H9 (cell line): ENCODE data around the gene SALL3. TPM values are rescaled to one million over a fixed set of nuclear protein-coding genes. Genes with fewer than 3 reads are reported as not detected.

Experiments
- DNase-seq: peaks from one replicate; pipeline ENCODE4 v3.0.0-alpha.2; 2017
- H2AFZ ChIP-seq: one replicate; pipeline ENCODE4 v1.6.1; 2013; ENCODE audit warnings: mild to moderate bottlenecking, low read length, control low read depth, moderate library complexity
- H2AK5ac ChIP-seq: 2 replicates; pipeline ENCODE4 v1.6.1; 2013; ENCODE audit warnings: low read length, control low read depth, mixed read lengths; ENCODE audit not compliant: insufficient read length
- H2BK120ac ChIP-seq: one replicate; pipeline ENCODE4 v1.6.1; 2013; ENCODE audit warnings: low read depth, mild to moderate bottlenecking, low read length, control low read depth, inconsistent platforms; ENCODE audit not compliant: poor library complexity, severe bottlenecking
- H2BK12ac ChIP-seq: 2 replicates; pipeline ENCODE4 v1.6.1; 2013; ENCODE audit warnings: low read length, control low read depth, mixed read lengths, low read depth; ENCODE audit not compliant: insufficient read length
- H2BK15ac ChIP-seq: 2 replicates; pipeline ENCODE4 v1.6.1; 2013; ENCODE audit warnings: low read depth, low read length, control low read depth
- H2BK20ac ChIP-seq: one replicate; pipeline ENCODE4 v1.6.1; 2013; ENCODE audit warnings: low read depth, mild to moderate bottlenecking, low read length, control low read depth, inconsistent platforms; ENCODE audit not compliant: poor library complexity, severe bottlenecking
- H2BK5ac ChIP-seq: 2 replicates; pipeline ENCODE4 v1.6.1; 2013; ENCODE audit warnings: low read length, control low read depth, mixed read lengths; ENCODE audit not compliant: insufficient read length
- H3K14ac ChIP-seq: 2 replicates; pipeline ENCODE4 v1.6.1; 2013; ENCODE audit warnings: low read length, control low read depth; ENCODE audit not compliant: insufficient read depth
- H3K18ac ChIP-seq: 2 replicates; pipeline ENCODE4 v1.6.1; 2013; ENCODE audit warnings: low read depth, mild to moderate bottlenecking, mixed read lengths, low read length, control low read depth; ENCODE audit not compliant: insufficient read length
- H3K23ac ChIP-seq: 2 replicates; pipeline ENCODE4 v1.6.1; 2013; ENCODE audit warnings: low read length, control low read depth, mixed read lengths, low read depth; ENCODE audit not compliant: insufficient read length
- H3K23me2 ChIP-seq: 2 replicates; pipeline ENCODE4 v1.6.1; 2013; ENCODE audit warnings: low read depth, mild to moderate bottlenecking, mixed read lengths, low read length, control low read depth; ENCODE audit not compliant: insufficient read length, poor library complexity, severe bottlenecking
- H3K27ac ChIP-seq: 2 replicates; pipeline ENCODE4 v1.5.1; 2013; ENCODE audit warnings: low read length, control low read depth, mixed read lengths, low read depth; ENCODE audit not compliant: insufficient read length
- H3K27me3 ChIP-seq: 2 replicates; pipeline ENCODE4 v1.6.1; 2013; ENCODE audit warnings: low read length, control low read depth, inconsistent platforms; ENCODE audit not compliant: insufficient read depth
- H3K4ac ChIP-seq: 2 replicates; pipeline ENCODE4 v1.6.1; 2013; ENCODE audit warnings: low read depth, mild to moderate bottlenecking, control low read depth, inconsistent platforms, low read length, moderate library complexity
- H3K4me1 ChIP-seq: 2 replicates; pipeline ENCODE4 v1.6.1; 2013; ENCODE audit warnings: low read length, control low read depth, inconsistent platforms; ENCODE audit not compliant: insufficient read depth
- H3K4me2 ChIP-seq: 2 replicates; pipeline ENCODE4 v1.6.1; 2013; ENCODE audit warnings: low read length, control low read depth, mixed read lengths; ENCODE audit not compliant: insufficient read length, insufficient read depth
- H3K56ac ChIP-seq: 2 replicates; pipeline ENCODE4 v1.6.1; 2013; ENCODE audit warnings: low read depth, mild to moderate bottlenecking, mixed read lengths, low read length, control low read depth; ENCODE audit not compliant: insufficient read length
- H3K79me1 ChIP-seq: 2 replicates; pipeline ENCODE4 v1.6.1; 2013; ENCODE audit warnings: low read depth, mild to moderate bottlenecking, moderate library complexity, low read length, control low read depth, inconsistent platforms; ENCODE audit not compliant: insufficient read depth, poor library complexity, severe bottlenecking
- H3K79me2 ChIP-seq: 2 replicates; pipeline ENCODE4 v1.6.1; 2013; ENCODE audit warnings: low read length, control low read depth, inconsistent platforms; ENCODE audit not compliant: insufficient read depth
- H3K9ac ChIP-seq: 2 replicates; pipeline ENCODE4 v1.6.1; 2013; ENCODE audit warnings: low read length, control low read depth, mixed read lengths; ENCODE audit not compliant: insufficient read length; ENCODE audit errors: extremely low read depth
- H3K9me3 ChIP-seq: one replicate; pipeline ENCODE4 v1.6.1; 2013; ENCODE audit warnings: low read depth, low read length, inconsistent platforms; ENCODE audit not compliant: control insufficient read depth
- H3T11ph ChIP-seq: one replicate; pipeline ENCODE4 v1.6.1; 2013; ENCODE audit warnings: mild to moderate bottlenecking, low read length, control low read depth, inconsistent platforms
- H4K20me1 ChIP-seq: one replicate; pipeline ENCODE4 v1.6.1; 2013; ENCODE audit not compliant: control insufficient read depth, insufficient read length, insufficient read depth
- H4K5ac ChIP-seq: 2 replicates; pipeline ENCODE4 v1.6.1; 2013; ENCODE audit warnings: low read depth, mild to moderate bottlenecking, mixed read lengths, low read length, control low read depth; ENCODE audit not compliant: insufficient read length
- H4K8ac ChIP-seq: replicated peaks from 2 replicates; pipeline ENCODE4 v1.6.1; 2013; ENCODE audit warnings: low read length, control low read depth, mixed read lengths, low read depth; ENCODE audit not compliant: insufficient read length
- H4K91ac ChIP-seq: 2 replicates; pipeline ENCODE4 v1.6.1; 2013; ENCODE audit warnings: low read depth, mild to moderate bottlenecking, moderate library complexity, mixed read lengths, low read length, control low read depth; ENCODE audit not compliant: insufficient read length
- H3K27ac Mint-ChIP-seq, 3 experiments: 2 replicates in 2 of 3; 3 replicates in 1 of 3; pipeline ENCODE4 v1.8.0; 2020 to 2021; ENCODE audit warnings: mixed read lengths in 3 of 3, mild to moderate bottlenecking in 1 of 3, moderate library complexity in 1 of 3
- H3K27me3 Mint-ChIP-seq: 2 replicates; pipeline ENCODE4 v1.8.0; 2021; ENCODE audit warnings: low read depth, mild to moderate bottlenecking, moderate library complexity, mixed read lengths
- H3K36me3 Mint-ChIP-seq, 3 experiments: 2 replicates in 2 of 3; 3 replicates in 1 of 3; pipeline ENCODE4 v1.8.0; 2020 to 2021; ENCODE audit warnings: low read depth in 3 of 3, mixed read lengths in 3 of 3; ENCODE audit not compliant: insufficient read depth in 1 of 3
- H3K4me1 Mint-ChIP-seq, 2 experiments: 2 replicates each; pipeline ENCODE4 v1.8.0; 2020; ENCODE audit warnings: mixed read lengths in 2 of 2
- H3K4me3 Mint-ChIP-seq, 2 experiments: 2 replicates in 1 of 2; 3 replicates in 1 of 2; pipeline ENCODE4 v1.8.0; 2020 to 2021; ENCODE audit warnings: mild to moderate bottlenecking in 2 of 2, mixed read lengths in 2 of 2, moderate library complexity in 1 of 2
- H3K9me3 Mint-ChIP-seq, 2 experiments: 2 replicates in 1 of 2; 3 replicates in 1 of 2; pipeline ENCODE4 v1.8.0; 2020; ENCODE audit warnings: mild to moderate bottlenecking in 2 of 2, mixed read lengths in 2 of 2, moderate library complexity in 1 of 2
- whole genome bisulfite sequencing: extraction: QIAGEN DNeasy Blood & Tissue Kit; methylation state at CpG from one replicate; pipeline ENCODE4 v1.1.7; 2013; ENCODE audit warnings: missing lambda C conversion rate, low lambda C conversion rate, mixed read lengths; ENCODE audit not compliant: insufficient read length; ENCODE audit errors: extremely low coverage; 5-methylcytosine and 5-hydroxymethylcytosine counted together
- total RNA-seq: library from RNA; stranded (reverse); gene quantifications from 2 replicates; pipeline ENCODE4 v1.2.1, GENCODE V29; 2021
- TF ChIP-seq, protein P1 (sequence below): fragments of 200-600 bp; sonication (generic); conservative IDR thresholded peaks from 3 replicates; pipeline ENCODE4 v1.8.0; 2021; ENCODE audit warnings: antibody characterized with exemption, mild to moderate bottlenecking

SALL3 gene
- total RNA-seq, 1 experiment from 2014 or later = 52.4 TPM

DNA sequence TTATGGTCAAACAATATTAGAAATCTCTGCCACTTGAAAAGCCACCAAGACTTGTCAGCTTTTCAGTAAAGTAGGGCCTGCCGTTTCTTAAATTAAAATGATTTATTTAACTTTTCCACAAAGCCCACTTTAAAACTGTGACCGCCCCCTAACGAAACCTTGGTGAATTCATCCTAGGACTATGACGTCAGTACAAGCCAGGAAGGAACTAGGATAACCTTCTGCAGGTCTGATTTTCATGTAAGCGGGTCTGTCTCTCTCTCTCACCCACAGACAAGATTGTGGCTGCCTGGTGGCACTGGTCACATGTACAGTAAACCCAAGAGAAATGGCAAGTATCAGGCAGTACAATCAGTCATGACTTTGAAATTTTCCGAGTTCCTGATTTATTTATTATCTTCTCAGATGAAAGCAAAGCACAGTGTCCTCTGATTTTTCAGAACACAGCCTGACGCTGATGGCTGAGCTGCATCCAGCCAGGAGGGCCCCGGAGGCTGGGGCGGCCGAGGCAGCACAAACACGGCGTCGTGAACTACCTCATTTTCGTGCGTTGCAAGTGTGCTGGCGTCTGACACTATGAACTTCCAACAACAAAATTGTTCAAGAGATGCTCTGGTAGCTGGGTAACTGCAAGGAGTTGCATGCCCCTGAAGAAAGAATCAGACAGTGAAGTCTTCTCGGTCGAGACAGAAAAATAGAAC, 18.9 kb downstream of the SALL3 start:
- no peak overlapping the region for H4K5ac ChIP-seq
- no peak overlapping the region for H4K8ac ChIP-seq
- H4K91ac ChIP-seq = no peak overlapping the region
- no peak overlapping the region for H2BK5ac ChIP-seq
- H3K18ac ChIP-seq = no peak overlapping the region
- no peak overlapping the region for H2BK20ac ChIP-seq
- H2BK12ac ChIP-seq = no peak overlapping the region
- no peak overlapping the region for H3K27ac ChIP-seq
- H2AFZ ChIP-seq = no peak overlapping the region
- no peak overlapping the region for H2BK120ac ChIP-seq
- no peak overlapping the region for H3T11ph ChIP-seq
- H2BK15ac ChIP-seq = no peak overlapping the region
- Mint-ChIP-seq H3K4me1 (peaks cover 3 to 6% of the 10 kb centered on the region in 2 experiments; a peak in 2 of 4 replicates), H3K36me3 (peaks cover 41 to 77% (median 72%) of the 10 kb centered on the region in 3 experiments), H3K9me3 (no peaks in the 10 kb centered on the region), H3K4me3 (no peak overlapping the region), H3K27ac (peak overlapping the region in 2 of 3 experiments; percentile 9 to 73; a peak in 2 of 7 replicates), H3K27me3 (no peaks in the 10 kb centered on the region)
- H3K79me2 ChIP-seq = no peaks in the 10 kb centered on the region; the same call in 1 of the 2 replicates
- TF ChIP-seq, protein P1, sequence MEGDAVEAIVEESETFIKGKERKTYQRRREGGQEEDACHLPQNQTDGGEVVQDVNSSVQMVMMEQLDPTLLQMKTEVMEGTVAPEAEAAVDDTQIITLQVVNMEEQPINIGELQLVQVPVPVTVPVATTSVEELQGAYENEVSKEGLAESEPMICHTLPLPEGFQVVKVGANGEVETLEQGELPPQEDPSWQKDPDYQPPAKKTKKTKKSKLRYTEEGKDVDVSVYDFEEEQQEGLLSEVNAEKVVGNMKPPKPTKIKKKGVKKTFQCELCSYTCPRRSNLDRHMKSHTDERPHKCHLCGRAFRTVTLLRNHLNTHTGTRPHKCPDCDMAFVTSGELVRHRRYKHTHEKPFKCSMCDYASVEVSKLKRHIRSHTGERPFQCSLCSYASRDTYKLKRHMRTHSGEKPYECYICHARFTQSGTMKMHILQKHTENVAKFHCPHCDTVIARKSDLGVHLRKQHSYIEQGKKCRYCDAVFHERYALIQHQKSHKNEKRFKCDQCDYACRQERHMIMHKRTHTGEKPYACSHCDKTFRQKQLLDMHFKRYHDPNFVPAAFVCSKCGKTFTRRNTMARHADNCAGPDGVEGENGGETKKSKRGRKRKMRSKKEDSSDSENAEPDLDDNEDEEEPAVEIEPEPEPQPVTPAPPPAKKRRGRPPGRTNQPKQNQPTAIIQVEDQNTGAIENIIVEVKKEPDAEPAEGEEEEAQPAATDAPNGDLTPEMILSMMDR = peak; percentile 38
- no peak overlapping the region for H3K14ac ChIP-seq
- no peaks in the 10 kb centered on the region for H3K4me1 ChIP-seq
- H4K20me1 ChIP-seq = no peaks in the 10 kb centered on the region
- H3K9me3 ChIP-seq = no peaks in the 10 kb centered on the region
- no CpG with 5 or more reads among the region's 18 CpGs for WGBS
- H3K4ac ChIP-seq = no peak overlapping the region
- no peak overlapping the region for H3K23ac ChIP-seq
- H3K79me1 ChIP-seq = no peaks in the 10 kb centered on the region
- no peak overlapping the region for H3K4me2 ChIP-seq
- no peak overlapping the region for H3K56ac ChIP-seq
- no peak overlapping the region for H3K9ac ChIP-seq
- no peak for DNase-seq
- no peaks in the 10 kb centered on the region for H3K23me2 ChIP-seq
- no peaks in the 10 kb centered on the region for H3K27me3 ChIP-seq
- no peak overlapping the region for H2AK5ac ChIP-seq
